HL-60 (cell line): Measurements from ENCODE around the gene CABP7.
"Not testable (repeated sequence)": the region's sequence is repeated elsewhere in the genome, so short reads cannot be mapped to it uniquely, and the experiment has no call there.

ENCODE experiments used
- DNase-seq, 2 experiments: peaks; one replicate each; pipeline ENCODE4 v3.0.0-alpha.2; 2010 to 2020; ENCODE audit warnings: low read depth in 1 of 2, low spot score in 1 of 2
- H3K27ac ChIP-seq: fragments of 250-450 bp; sonication (Bioruptor Pico); replicated peaks from 2 replicates; pipeline ENCODE4 v1.5.1; 2020; ENCODE audit warnings: mild to moderate bottlenecking, moderate library complexity
- H3K27me3 ChIP-seq: fragments of 250-450 bp; sonication (Bioruptor Pico); 2 replicates; pipeline ENCODE4 v1.5.1; 2021; ENCODE audit warnings: mild to moderate bottlenecking, moderate library complexity; ENCODE audit not compliant: insufficient read depth, poor library complexity, severe bottlenecking
- H3K4me3 ChIP-seq: replicated peaks from 2 replicates; pipeline ENCODE4 v1.5.1; 2011; ENCODE audit warnings: mild to moderate bottlenecking, control low read depth, low read length; ENCODE audit not compliant: insufficient read depth
- GABPA ChIP-seq: IDR thresholded peaks from 2 replicates; pipeline ENCODE4 v1.6.1; 2012; ENCODE audit warnings: low read depth
- POLR2AphosphoS5 ChIP-seq: IDR thresholded peaks from 2 replicates; pipeline ENCODE4 v1.6.1; 2012; ENCODE audit warnings: low read depth
- SPI1 ChIP-seq: IDR thresholded peaks from 2 replicates; pipeline ENCODE4 v1.6.1; 2012; ENCODE audit warnings: low read depth, mild to moderate bottlenecking, borderline replicate concordance
- TF ChIP-seq, protein P1 (sequence below): IDR thresholded peaks from one replicate; pipeline ENCODE4 v1.5.1; 2011; ENCODE audit warnings: low read length, control low read depth, inconsistent platforms; ENCODE audit not compliant: insufficient read depth
- TF ChIP-seq, protein P2 (sequence below): IDR thresholded peaks from 2 replicates; pipeline ENCODE4 v1.6.1; 2012; ENCODE audit warnings: low read depth; ENCODE audit not compliant: insufficient replicate concordance

The CABP7 gene

DNA sequence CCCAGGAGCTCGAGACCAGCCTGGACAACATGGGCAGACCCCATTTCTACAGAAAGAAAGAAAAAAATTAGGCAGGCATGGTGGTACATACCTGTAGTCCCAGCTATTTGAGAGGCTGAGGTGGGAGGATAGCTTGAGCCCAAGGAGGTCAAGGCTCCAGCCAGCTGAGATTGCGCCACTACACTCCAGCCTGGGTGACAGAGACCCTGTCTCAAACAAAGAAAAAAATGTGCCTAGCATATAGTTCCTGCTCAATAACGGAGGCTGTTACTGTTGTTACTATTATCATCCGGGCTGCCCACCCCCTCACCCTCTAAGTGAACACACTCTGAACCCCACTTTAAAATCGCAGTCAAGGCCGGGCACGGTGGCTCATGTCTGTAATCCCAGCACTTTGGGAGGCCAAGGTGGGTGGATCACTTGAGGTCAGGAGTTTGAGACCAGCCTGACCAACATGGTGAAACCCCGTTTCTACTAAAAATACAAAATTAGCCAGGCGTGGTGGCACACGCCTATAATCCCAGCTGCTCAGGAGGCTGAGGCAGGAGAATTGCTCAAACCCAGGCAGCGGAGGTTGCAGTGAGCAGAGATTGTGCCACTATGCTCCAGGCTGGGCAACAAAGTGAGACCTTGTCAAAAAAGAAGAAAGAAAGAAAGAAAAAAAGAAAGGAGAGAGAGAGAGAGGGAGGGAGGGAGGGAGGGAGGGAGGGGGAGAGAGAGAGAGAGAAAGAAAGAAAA is 35.0 kb downstream of the CABP7 start:
- DNase-seq, H3K27me3 ChIP-seq, H3K4me3 ChIP-seq, H3K27ac ChIP-seq: not testable (repeated sequence)

DNA sequence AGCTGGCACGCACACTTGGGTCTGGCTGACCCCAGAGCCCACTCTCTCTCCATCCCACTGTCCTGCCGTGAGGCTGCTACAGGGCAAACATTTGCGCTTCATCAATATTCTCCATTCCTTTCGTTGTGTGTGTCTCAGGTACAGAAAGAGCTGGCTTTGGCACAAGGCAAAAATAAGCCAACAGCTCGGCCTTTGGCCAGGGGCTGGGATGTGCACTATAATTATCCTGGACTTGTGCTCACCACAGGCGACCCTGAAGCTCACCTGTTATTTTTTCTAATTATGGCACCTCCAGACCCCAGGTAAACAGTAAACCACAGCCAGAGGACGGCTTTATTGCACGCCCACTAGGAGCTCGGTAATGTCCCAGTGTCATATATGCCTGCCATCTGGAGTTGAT is 36.1 kb downstream of the CABP7 start:
- TF ChIP-seq SPI1 (no peak), POLR2AphosphoS5 (no peak), GABPA (no peak)
- TF ChIP-seq, protein P1, sequence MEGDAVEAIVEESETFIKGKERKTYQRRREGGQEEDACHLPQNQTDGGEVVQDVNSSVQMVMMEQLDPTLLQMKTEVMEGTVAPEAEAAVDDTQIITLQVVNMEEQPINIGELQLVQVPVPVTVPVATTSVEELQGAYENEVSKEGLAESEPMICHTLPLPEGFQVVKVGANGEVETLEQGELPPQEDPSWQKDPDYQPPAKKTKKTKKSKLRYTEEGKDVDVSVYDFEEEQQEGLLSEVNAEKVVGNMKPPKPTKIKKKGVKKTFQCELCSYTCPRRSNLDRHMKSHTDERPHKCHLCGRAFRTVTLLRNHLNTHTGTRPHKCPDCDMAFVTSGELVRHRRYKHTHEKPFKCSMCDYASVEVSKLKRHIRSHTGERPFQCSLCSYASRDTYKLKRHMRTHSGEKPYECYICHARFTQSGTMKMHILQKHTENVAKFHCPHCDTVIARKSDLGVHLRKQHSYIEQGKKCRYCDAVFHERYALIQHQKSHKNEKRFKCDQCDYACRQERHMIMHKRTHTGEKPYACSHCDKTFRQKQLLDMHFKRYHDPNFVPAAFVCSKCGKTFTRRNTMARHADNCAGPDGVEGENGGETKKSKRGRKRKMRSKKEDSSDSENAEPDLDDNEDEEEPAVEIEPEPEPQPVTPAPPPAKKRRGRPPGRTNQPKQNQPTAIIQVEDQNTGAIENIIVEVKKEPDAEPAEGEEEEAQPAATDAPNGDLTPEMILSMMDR, result no peak
- TF ChIP-seq, protein P2, sequence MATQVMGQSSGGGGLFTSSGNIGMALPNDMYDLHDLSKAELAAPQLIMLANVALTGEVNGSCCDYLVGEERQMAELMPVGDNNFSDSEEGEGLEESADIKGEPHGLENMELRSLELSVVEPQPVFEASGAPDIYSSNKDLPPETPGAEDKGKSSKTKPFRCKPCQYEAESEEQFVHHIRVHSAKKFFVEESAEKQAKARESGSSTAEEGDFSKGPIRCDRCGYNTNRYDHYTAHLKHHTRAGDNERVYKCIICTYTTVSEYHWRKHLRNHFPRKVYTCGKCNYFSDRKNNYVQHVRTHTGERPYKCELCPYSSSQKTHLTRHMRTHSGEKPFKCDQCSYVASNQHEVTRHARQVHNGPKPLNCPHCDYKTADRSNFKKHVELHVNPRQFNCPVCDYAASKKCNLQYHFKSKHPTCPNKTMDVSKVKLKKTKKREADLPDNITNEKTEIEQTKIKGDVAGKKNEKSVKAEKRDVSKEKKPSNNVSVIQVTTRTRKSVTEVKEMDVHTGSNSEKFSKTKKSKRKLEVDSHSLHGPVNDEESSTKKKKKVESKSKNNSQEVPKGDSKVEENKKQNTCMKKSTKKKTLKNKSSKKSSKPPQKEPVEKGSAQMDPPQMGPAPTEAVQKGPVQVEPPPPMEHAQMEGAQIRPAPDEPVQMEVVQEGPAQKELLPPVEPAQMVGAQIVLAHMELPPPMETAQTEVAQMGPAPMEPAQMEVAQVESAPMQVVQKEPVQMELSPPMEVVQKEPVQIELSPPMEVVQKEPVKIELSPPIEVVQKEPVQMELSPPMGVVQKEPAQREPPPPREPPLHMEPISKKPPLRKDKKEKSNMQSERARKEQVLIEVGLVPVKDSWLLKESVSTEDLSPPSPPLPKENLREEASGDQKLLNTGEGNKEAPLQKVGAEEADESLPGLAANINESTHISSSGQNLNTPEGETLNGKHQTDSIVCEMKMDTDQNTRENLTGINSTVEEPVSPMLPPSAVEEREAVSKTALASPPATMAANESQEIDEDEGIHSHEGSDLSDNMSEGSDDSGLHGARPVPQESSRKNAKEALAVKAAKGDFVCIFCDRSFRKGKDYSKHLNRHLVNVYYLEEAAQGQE, result no peak
- Histone ChIP-seq H3K27ac (no peak overlapping the region), H3K4me3 (no peak overlapping the region), H3K27me3 (no peaks in the 10 kb centered on the region)
- no peak for DNase-seq

DNA sequence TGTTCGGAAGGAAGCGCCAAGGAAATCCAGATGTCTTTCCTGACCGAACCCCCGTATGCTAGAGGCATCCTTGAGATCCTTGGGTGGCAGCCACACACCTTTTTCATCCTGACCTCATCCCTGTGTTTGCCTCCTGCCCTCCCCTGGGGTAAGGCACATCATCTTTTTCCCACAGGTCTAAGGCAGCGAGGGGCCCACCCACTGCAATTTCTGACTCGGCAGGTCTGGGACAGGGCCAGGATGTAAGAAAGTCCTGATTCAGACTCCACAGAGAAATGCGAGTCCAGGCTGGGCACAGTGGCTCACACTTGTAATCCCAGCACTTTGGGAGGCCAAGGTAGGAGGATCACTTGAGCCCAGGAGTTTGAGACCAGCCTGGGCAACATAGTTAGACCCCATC is 36.5 kb downstream of the CABP7 start:
- TF ChIP-seq POLR2AphosphoS5, result no peak
- TF ChIP-seq, protein P1, result no peak
- no peak for TF ChIP-seq GABPA
- TF ChIP-seq, protein P2, result no peak
- TF ChIP-seq SPI1, result no peak
- DNase-seq, result no peak
- Histone ChIP-seq H3K4me3 (no peak overlapping the region), H3K27ac (no peak overlapping the region), H3K27me3 (no peaks in the 10 kb centered on the region)

DNA sequence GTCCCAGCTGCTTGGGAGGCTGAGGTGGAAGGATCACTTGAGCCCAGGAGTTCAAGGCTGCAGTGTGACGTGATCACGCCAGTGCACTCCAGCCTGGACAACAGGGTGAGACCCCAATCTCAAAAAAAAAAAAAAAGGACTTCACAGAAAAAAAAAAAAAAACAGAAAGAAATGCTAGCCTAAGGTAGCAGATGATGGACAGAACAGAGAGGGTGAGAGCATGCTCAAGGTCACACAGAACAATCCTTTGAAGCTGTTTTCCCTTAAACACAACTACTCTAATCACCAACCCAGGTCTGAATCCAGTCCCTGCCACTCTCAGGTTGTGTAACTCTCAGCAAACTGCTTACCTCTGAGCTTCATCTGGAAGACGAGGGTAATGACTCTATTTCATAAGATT is 37.3 kb downstream of the CABP7 start:
- DNase-seq, result no peak
- Histone ChIP-seq H3K27ac (no peak overlapping the region), H3K4me3 (no peak overlapping the region), H3K27me3 (no peaks in the 10 kb centered on the region)
- no peak for TF ChIP-seq POLR2AphosphoS5
- TF ChIP-seq GABPA, result no peak
- TF ChIP-seq, protein P1, result no peak
- TF ChIP-seq, protein P2, result no peak
- no peak for TF ChIP-seq SPI1
